GM12878 (cell line): ENCODE data around the gene P3H3. TPM values are rescaled to one million over a fixed set of nuclear protein-coding genes. Genes with fewer than 3 reads are reported as not detected.

Experiments used
- EZH2 ChIP-seq: IDR thresholded peaks from 2 replicates; pipeline ENCODE4 v1.6.1; 2012; ENCODE audit warnings: low read depth, mild to moderate bottlenecking, control low read depth, inconsistent platforms, low read length, borderline replicate concordance; ENCODE audit not compliant: control insufficient read depth
- STAT3 ChIP-seq: IDR thresholded peaks from 2 replicates; pipeline ENCODE4 v1.6.1; 2011; ENCODE audit warnings: low read depth, low read length, improper control_type of control experiment
- SUZ12 ChIP-seq: fragments of 200-600 bp; sonication (generic); IDR thresholded peaks from one replicate; pipeline ENCODE4 v1.6.1; 2018; ENCODE audit warnings: antibody characterized with exemption, mild to moderate bottlenecking; ENCODE audit not compliant: unreplicated experiment
- ZNF217 ChIP-seq: fragments of 450-650 bp; IDR thresholded peaks from 2 replicates; pipeline ENCODE4 v1.6.1; 2017; ENCODE audit warnings: antibody characterized with exemption, mild to moderate bottlenecking
- polyA plus RNA-seq, 11 experiments: library from polyadenylated mRNA; depleted of rRNA in 4 of 11; unstranded in 6 of 11; stranded (reverse) in 5 of 11; fragments of >200 nt; fragmentation: Nextera tagmentation in 4 of 11; fragmentation: Illumina TruSeq in 1 of 11; extraction: Ambion mirVana in 4 of 11; extraction: Trizol in 1 of 11; gene quantifications; 1 replicate in 1 of 11; 2 replicates in 10 of 11; pipeline versions ENCODE4 v1.2.1 to v1.2.3, GENCODE V29; 2011 to 2016; ENCODE audit warnings: inconsistent platforms in 2 of 11, missing spikeins in 2 of 11, low read depth in 1 of 11
- total RNA-seq, 4 experiments: library from RNA; depleted of rRNA in 3 of 4; stranded (reverse); fragments of >200 nt in 3 of 4; fragmentation: Illumina TruSeq in 1 of 4; extraction: Trizol in 1 of 4; gene quantifications; 2 replicates each; pipeline versions ENCODE4 v1.2.1 to v1.2.3, GENCODE V29; 2013 to 2021
- TF ChIP-seq, protein P1 (sequence below): fragments of 450-650 bp; IDR thresholded peaks from 2 replicates; pipeline ENCODE4 v1.6.1; 2016; ENCODE audit warnings: mild to moderate bottlenecking, moderate library complexity, borderline replicate concordance
- TF ChIP-seq, protein P2 (sequence below): fragments of 450-650 bp; conservative IDR thresholded peaks from 2 replicates; pipeline ENCODE4 v1.6.1; 2017; ENCODE audit warnings: mild to moderate bottlenecking, moderate library complexity

The P3H3 gene
- total and polyA plus RNA-seq, 10 of the 15 experiments (the other 5 are each of a cell fraction or from before 2014, with no cell fraction given), result 0.03 to 0.21 (median 0.05) TPM; not detected in 7

DNA sequence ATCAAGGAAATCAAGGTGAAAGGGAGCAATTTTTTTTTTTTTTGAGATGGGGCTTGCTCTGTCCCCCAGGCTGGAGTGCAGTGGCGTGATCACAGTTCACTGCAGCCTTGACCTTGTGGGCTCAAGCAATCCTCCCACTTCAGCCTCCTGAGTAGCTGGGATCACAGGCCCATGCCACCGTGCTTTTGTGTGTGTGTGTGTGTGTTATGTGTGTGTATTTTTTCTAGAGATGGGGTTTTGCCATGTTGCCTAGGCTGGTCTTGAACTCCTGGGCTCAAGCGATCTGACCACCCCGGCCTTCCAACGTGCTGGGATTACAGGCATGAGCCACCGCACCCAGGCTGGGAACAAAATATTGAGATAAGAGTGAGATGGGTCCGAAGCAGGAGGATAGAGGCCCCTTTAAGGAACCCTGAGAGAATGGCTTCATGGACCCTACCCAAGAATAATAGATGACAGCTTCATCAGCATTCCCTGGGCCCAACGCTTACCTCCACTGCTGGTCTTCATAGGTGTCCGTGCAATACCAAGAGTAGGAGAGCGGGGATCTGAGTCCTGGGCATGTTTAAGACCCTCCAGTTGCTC lies 21.9 kb downstream of the P3H3 start (continued):
- TF ChIP-seq, protein P1, sequence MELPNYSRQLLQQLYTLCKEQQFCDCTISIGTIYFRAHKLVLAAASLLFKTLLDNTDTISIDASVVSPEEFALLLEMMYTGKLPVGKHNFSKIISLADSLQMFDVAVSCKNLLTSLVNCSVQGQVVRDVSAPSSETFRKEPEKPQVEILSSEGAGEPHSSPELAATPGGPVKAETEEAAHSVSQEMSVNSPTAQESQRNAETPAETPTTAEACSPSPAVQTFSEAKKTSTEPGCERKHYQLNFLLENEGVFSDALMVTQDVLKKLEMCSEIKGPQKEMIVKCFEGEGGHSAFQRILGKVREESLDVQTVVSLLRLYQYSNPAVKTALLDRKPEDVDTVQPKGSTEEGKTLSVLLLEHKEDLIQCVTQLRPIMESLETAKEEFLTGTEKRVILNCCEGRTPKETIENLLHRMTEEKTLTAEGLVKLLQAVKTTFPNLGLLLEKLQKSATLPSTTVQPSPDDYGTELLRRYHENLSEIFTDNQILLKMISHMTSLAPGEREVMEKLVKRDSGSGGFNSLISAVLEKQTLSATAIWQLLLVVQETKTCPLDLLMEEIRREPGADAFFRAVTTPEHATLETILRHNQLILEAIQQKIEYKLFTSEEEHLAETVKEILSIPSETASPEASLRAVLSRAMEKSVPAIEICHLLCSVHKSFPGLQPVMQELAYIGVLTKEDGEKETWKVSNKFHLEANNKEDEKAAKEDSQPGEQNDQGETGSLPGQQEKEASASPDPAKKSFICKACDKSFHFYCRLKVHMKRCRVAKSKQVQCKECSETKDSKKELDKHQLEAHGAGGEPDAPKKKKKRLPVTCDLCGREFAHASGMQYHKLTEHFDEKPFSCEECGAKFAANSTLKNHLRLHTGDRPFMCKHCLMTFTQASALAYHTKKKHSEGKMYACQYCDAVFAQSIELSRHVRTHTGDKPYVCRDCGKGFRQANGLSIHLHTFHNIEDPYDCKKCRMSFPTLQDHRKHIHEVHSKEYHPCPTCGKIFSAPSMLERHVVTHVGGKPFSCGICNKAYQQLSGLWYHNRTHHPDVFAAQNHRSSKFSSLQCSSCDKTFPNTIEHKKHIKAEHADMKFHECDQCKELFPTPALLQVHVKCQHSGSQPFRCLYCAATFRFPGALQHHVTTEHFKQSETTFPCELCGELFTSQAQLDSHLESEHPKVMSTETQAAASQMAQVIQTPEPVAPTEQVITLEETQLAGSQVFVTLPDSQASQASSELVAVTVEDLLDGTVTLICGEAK, result no peak
- TF ChIP-seq, protein P2, sequence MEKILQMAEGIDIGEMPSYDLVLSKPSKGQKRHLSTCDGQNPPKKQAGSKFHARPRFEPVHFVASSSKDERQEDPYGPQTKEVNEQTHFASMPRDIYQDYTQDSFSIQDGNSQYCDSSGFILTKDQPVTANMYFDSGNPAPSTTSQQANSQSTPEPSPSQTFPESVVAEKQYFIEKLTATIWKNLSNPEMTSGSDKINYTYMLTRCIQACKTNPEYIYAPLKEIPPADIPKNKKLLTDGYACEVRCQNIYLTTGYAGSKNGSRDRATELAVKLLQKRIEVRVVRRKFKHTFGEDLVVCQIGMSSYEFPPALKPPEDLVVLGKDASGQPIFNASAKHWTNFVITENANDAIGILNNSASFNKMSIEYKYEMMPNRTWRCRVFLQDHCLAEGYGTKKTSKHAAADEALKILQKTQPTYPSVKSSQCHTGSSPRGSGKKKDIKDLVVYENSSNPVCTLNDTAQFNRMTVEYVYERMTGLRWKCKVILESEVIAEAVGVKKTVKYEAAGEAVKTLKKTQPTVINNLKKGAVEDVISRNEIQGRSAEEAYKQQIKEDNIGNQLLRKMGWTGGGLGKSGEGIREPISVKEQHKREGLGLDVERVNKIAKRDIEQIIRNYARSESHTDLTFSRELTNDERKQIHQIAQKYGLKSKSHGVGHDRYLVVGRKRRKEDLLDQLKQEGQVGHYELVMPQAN, result no peak
- TF ChIP-seq EZH2 (no peak), ZNF217 (no peak), SUZ12 (no peak), STAT3 (no peak)
